Measurements from ENCODE around the gene GUCY1A1. TPM values are rescaled to one million over a fixed set of nuclear protein-coding genes. Genes with fewer than 3 reads are reported as not detected.

The GUCY1A1 gene
- total RNA-seq, 2 experiments from 2014 or later = not detected

DNA sequence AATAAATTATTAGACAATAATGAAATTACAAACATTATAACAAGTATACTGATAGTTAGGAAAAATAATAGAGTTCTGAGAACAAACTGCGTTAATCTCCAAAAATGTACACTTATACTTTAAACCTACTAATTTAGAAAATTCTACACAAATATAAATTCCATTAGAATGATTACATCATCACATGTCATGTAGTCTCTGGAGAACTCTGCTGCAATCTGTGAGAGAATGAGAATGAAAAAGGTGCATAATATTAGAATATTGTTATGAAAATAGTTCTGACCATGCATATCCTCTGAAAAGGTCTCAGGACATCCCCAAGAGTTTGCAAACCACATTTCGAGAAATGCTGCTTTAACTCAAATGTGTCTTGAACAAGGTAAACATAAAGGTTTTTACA is 11.4 kb downstream of the GUCY1A1 start:
- H3K27ac ChIP-seq (ENCODE audit: low read depth, low read length, poor library complexity, severe bottlenecking) = no peak overlapping the region
- TF ChIP-seq, protein P1, sequence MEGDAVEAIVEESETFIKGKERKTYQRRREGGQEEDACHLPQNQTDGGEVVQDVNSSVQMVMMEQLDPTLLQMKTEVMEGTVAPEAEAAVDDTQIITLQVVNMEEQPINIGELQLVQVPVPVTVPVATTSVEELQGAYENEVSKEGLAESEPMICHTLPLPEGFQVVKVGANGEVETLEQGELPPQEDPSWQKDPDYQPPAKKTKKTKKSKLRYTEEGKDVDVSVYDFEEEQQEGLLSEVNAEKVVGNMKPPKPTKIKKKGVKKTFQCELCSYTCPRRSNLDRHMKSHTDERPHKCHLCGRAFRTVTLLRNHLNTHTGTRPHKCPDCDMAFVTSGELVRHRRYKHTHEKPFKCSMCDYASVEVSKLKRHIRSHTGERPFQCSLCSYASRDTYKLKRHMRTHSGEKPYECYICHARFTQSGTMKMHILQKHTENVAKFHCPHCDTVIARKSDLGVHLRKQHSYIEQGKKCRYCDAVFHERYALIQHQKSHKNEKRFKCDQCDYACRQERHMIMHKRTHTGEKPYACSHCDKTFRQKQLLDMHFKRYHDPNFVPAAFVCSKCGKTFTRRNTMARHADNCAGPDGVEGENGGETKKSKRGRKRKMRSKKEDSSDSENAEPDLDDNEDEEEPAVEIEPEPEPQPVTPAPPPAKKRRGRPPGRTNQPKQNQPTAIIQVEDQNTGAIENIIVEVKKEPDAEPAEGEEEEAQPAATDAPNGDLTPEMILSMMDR (conservative IDR thresholded peaks at IDR 0.05; ENCODE audit: low read length) = no peak
- TF ChIP-seq EZH2phosphoT487 (IDR thresholded peaks at IDR 0.05; ENCODE audit: borderline replicate concordance, low read depth, low read length) = no peak
- H3K36me3 ChIP-seq (ENCODE audit: insufficient read depth, low read length) = no peaks in the 10 kb centered on the region
- intact Hi-C loops (cut with micrococcal nuclease; ENCODE audit: unreplicated experiment) = no loop called here
- H3K4me1 ChIP-seq (ENCODE audit: insufficient read depth, low read length, poor library complexity, severe bottlenecking) = no peaks in the 10 kb centered on the region
- no peaks in the 10 kb centered on the region for H4K20me1 ChIP-seq (ENCODE audit: insufficient read depth, low read length)
- H3K9me2 ChIP-seq (ENCODE audit: insufficient read depth, low read length) = no peaks in the 10 kb centered on the region
- POLR2A ChIA-PET = no interaction called here
- CTCF ChIA-PET (ENCODE audit: unreplicated experiment) = no interaction called here
- H3K4me3 ChIP-seq (ENCODE audit: low read depth, low read length, poor library complexity, severe bottlenecking) = no peak overlapping the region
- H2AFZ ChIP-seq (ENCODE audit: low read length) = no peak overlapping the region
- no peak for DNase-seq (ENCODE audit: low spot score)
- no peak overlapping the region for H3K4me2 ChIP-seq (ENCODE audit: low read length)
- H3K9me3 ChIP-seq (ENCODE audit: low read length) = no peaks in the 10 kb centered on the region
- no peaks in the 10 kb centered on the region for H3K79me2 ChIP-seq (ENCODE audit: insufficient read depth, low read depth, low read length)
- no TSS peak for BruUV-seq (replicated peaks)

DNA sequence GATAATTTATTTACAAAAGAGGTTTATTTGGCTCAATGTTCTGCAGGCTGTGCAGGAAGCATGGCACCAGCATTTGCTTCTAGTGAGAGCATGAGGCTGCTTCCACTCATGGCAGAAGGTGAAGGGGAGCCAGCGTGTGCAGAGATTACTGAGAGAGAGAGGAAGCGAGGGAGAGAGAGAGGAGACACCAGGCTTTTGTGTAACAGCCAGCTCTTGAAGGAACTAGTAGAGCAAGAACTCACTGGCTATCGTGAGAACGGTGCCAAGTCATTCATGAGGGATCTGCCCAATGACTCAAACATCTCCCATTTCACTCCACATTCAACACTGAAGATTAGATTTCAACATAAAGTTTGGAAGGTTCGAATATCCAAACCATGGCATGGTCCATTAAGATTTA is 12.7 kb downstream of the GUCY1A1 start:
- H3K27ac ChIP-seq (ENCODE audit: low read depth, low read length, poor library complexity, severe bottlenecking) = no peak overlapping the region
- no peak for DNase-seq (ENCODE audit: low spot score)
- no peaks in the 10 kb centered on the region for H3K4me1 ChIP-seq (ENCODE audit: insufficient read depth, low read length, poor library complexity, severe bottlenecking)
- BruUV-seq (replicated peaks) = no TSS peak
- no peak overlapping the region for H2AFZ ChIP-seq (ENCODE audit: low read length)
- ChIA-PET POLR2A (no interaction called here), CTCF (ENCODE audit: unreplicated experiment) (no interaction called here)
- no peak overlapping the region for H3K4me2 ChIP-seq (ENCODE audit: low read length)
- no peaks in the 10 kb centered on the region for H4K20me1 ChIP-seq (ENCODE audit: insufficient read depth, low read length)
- no peaks in the 10 kb centered on the region for H3K36me3 ChIP-seq (ENCODE audit: insufficient read depth, low read length)
- TF ChIP-seq, protein P1 (conservative IDR thresholded peaks at IDR 0.05; ENCODE audit: low read length) = no peak
- TF ChIP-seq EZH2phosphoT487 (IDR thresholded peaks at IDR 0.05; ENCODE audit: borderline replicate concordance, low read depth, low read length) = no peak
- H3K9me2 ChIP-seq (ENCODE audit: insufficient read depth, low read length) = no peaks in the 10 kb centered on the region
- H3K79me2 ChIP-seq (ENCODE audit: insufficient read depth, low read depth, low read length) = no peaks in the 10 kb centered on the region
- H3K4me3 ChIP-seq (ENCODE audit: low read depth, low read length, poor library complexity, severe bottlenecking) = no peak overlapping the region
- no peaks in the 10 kb centered on the region for H3K9me3 ChIP-seq (ENCODE audit: low read length)
- intact Hi-C loops (cut with micrococcal nuclease; ENCODE audit: unreplicated experiment) = no loop called here

DNA sequence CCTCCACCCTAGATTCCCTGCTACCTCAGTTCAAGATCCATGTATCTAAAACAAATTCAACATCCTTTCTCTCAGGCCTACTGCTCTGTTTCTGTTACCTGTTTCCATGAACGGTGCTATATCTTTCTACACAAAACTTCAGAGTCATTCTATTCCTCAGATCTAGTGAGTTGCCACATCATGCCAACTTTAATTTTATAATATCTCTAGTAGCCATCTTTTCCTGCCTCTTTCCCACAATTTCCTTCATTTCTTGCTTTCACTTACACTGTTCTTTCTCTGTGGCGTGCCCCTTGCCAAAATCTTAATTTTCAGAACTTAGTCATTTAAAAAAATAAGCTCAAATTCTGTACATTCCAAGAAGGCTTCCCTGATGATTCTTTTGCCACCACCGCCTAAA is 15.2 kb downstream of the GUCY1A1 start:
- no TSS peak for BruUV-seq (replicated peaks)

More for the DNA sequence above, 15.2 kb downstream of the GUCY1A1 start:
- Histone ChIP-seq H2AFZ (ENCODE audit: low read length) (no peak overlapping the region), H4K20me1 (ENCODE audit: insufficient read depth, low read length) (no peaks in the 10 kb centered on the region), H3K4me1 (ENCODE audit: insufficient read depth, low read length, poor library complexity, severe bottlenecking) (no peaks in the 10 kb centered on the region), H3K79me2 (ENCODE audit: insufficient read depth, low read depth, low read length) (no peaks in the 10 kb centered on the region), H3K9me3 (ENCODE audit: low read length) (no peaks in the 10 kb centered on the region), H3K9me2 (ENCODE audit: insufficient read depth, low read length) (no peaks in the 10 kb centered on the region), H3K27ac (ENCODE audit: low read depth, low read length, poor library complexity, severe bottlenecking) (no peak overlapping the region), H3K36me3 (ENCODE audit: insufficient read depth, low read length) (no peaks in the 10 kb centered on the region), H3K4me3 (ENCODE audit: low read depth, low read length, poor library complexity, severe bottlenecking) (no peak overlapping the region), H3K4me2 (ENCODE audit: low read length) (no peak overlapping the region)
- ChIA-PET CTCF (ENCODE audit: unreplicated experiment) (no interaction called here), POLR2A (no interaction called here)
- TF ChIP-seq, protein P1 (conservative IDR thresholded peaks at IDR 0.05; ENCODE audit: low read length) = no peak
- no peak for TF ChIP-seq EZH2phosphoT487 (IDR thresholded peaks at IDR 0.05; ENCODE audit: borderline replicate concordance, low read depth, low read length)
- no peak for DNase-seq (ENCODE audit: low spot score)
- intact Hi-C loops (cut with micrococcal nuclease; ENCODE audit: unreplicated experiment) = no loop called here
